K562 (cell line): ENCODE data around the gene ATRNL1. TPM values are rescaled to one million over a fixed set of nuclear protein-coding genes. Genes with fewer than 3 reads are reported as not detected.

Source experiments
- CTBP1 ChIP-seq: fragments of 450-650 bp; IDR thresholded peaks from 2 replicates; pipeline ENCODE4 v1.6.1; 2016; ENCODE audit warnings: borderline replicate concordance
- JUND ChIP-seq, 2 experiments: IDR thresholded peaks; 2 replicates in 1 of 2; 3 replicates in 1 of 2; pipeline ENCODE4 v1.6.1; 2011; ENCODE audit warnings: borderline replicate concordance in 2 of 2, low read depth in 2 of 2, low read length in 2 of 2, improper control_type of control experiment in 1 of 2, missing biosample characterization in 1 of 2, missing genetic modification characterization in 1 of 2, missing genetic modification reagents in 1 of 2
- PML ChIP-seq: IDR thresholded peaks from 2 replicates; pipeline ENCODE4 v1.6.1; 2012; ENCODE audit warnings: low read length, inconsistent platforms
- ZBTB40 ChIP-seq, 2 experiments: fragments of 450-650 bp in 1 of 2; sonication (generic) in 1 of 2; formaldehyde crosslinking in 1 of 2; IDR thresholded peaks; 2 replicates each; pipeline versions ENCODE4 v1.7.1 to v1.9.0; 2016 to 2022; ENCODE audit warnings: inconsistent platforms in 1 of 2, mild to moderate bottlenecking in 1 of 2, missing genetic modification reagents in 1 of 2
- ZKSCAN3 ChIP-seq: fragments of 250-450 bp; sonication (Bioruptor Pico); IDR thresholded peaks from 2 replicates; pipeline ENCODE4 v1.4.0; 2020
- polyA plus RNA-seq, 8 experiments: library from polyadenylated mRNA; depleted of rRNA in 4 of 8; stranded (reverse) in 5 of 8; unstranded in 3 of 8; fragments of >200 nt; fragmentation: Nextera tagmentation in 2 of 8; fragmentation: Illumina TruSeq in 1 of 8; extraction: Ambion mirVana in 2 of 8; extraction: Trizol in 1 of 8; gene quantifications; 2 replicates each; pipeline versions ENCODE4 v1.2.1 to v1.2.3, GENCODE V29; 2011 to 2014; ENCODE audit warnings: inconsistent platforms in 1 of 8, missing spikeins in 1 of 8
- total RNA-seq, 7 experiments: library from RNA; depleted of rRNA in 6 of 7; stranded (reverse); fragments of >200 nt in 6 of 7; fragmentation: Illumina TruSeq in 2 of 7; extraction: Trizol in 2 of 7; gene quantifications; 2 replicates each; pipeline versions ENCODE4 v1.2.1 to v1.2.3, GENCODE V29; 2011 to 2021; ENCODE audit warnings: low replicate concordance in 1 of 7

Gene ATRNL1
- total and polyA plus RNA-seq, 9 of the 15 experiments (the other 6 are each of a cell fraction or from before 2014, with no cell fraction given), result 0.18 TPM; not detected in 8

GRCh38 chr10:115846528-115846927 is 753.4 kb downstream of the ATRNL1 start (continued):
- no peak for TF ChIP-seq ZBTB40 (IDR thresholded peaks at IDR 0.05)
- TF ChIP-seq ZBTB40 (CRISPR knock-in tag; IDR thresholded peaks at IDR 0.05), result no peak
- TF ChIP-seq CTBP1, result no peak
- TF ChIP-seq ZKSCAN3 (CRISPR knock-in tag), result no peak
- TF ChIP-seq JUND (IDR thresholded peaks at IDR 0.05; ENCODE audit: borderline replicate concordance, low read depth, low read length), result no peak
- no peak for TF ChIP-seq JUND (tag; IDR thresholded peaks at IDR 0.05; ENCODE audit: borderline replicate concordance, low read depth, low read length)
- TF ChIP-seq PML, result no peak
- TF ChIP-seq, all 486 proteins: peak for 0
